ENCODE data around the gene PIP5K1B.

Gene PIP5K1B

GRCh38 chr9:68725070-68725469 lies 20.0 kb downstream of the PIP5K1B start:
- TF ChIP-seq PATZ1 (CRISPR knock-in tag; IDR thresholded peaks at IDR 0.05; ENCODE audit: borderline replicate concordance) (no peak), SNAI2 (CRISPR knock-in tag; IDR thresholded peaks at IDR 0.05) (no peak), ZNF70 (CRISPR knock-in tag; IDR thresholded peaks at IDR 0.05) (no peak), CSRNP3 (CRISPR knock-in tag; IDR thresholded peaks at IDR 0.05) (no peak), ZNF8 (CRISPR knock-in tag; IDR thresholded peaks at IDR 0.05) (no peak), ZC3H10 (CRISPR knock-in tag; IDR thresholded peaks at IDR 0.05) (no peak), ZFP30 (CRISPR knock-in tag; IDR thresholded peaks at IDR 0.05) (no peak), TOX (CRISPR knock-in tag; IDR thresholded peaks at IDR 0.05; ENCODE audit: borderline replicate concordance) (no peak), TCF4 (CRISPR knock-in tag; IDR thresholded peaks at IDR 0.05; ENCODE audit: borderline replicate concordance) (no peak), BACH2 (CRISPR knock-in tag; IDR thresholded peaks at IDR 0.05; ENCODE audit: borderline replicate concordance) (no peak)
- ATAC-seq = no peak

GRCh38 chr9:68726489-68726888 lies 21.4 kb downstream of the PIP5K1B start:
- no peak for TF ChIP-seq CSRNP3 (CRISPR knock-in tag; IDR thresholded peaks at IDR 0.05)
- TF ChIP-seq ZNF565 (CRISPR knock-in tag; conservative IDR thresholded peaks at IDR 0.05; ENCODE audit: low read depth) = no peak
- TF ChIP-seq CREB5 (CRISPR knock-in tag; IDR thresholded peaks at IDR 0.05; ENCODE audit: low read depth) = no peak
- no peak for TF ChIP-seq SNAI2 (CRISPR knock-in tag; IDR thresholded peaks at IDR 0.05)
- no peak for ATAC-seq

GRCh38 chr9:68727636-68728035 lies 22.6 kb downstream of the PIP5K1B start:
- TF ChIP-seq ZFP3 (CRISPR knock-in tag; IDR thresholded peaks at IDR 0.05) = no peak
- TF ChIP-seq POU6F1 (CRISPR knock-in tag; IDR thresholded peaks at IDR 0.05; ENCODE audit: borderline replicate concordance, low read depth) = no peak
- no peak for TF ChIP-seq CSRNP3 (CRISPR knock-in tag; IDR thresholded peaks at IDR 0.05)

GRCh38 chr9:68728731-68729130 lies 23.7 kb downstream of the PIP5K1B start:
- no peak for ATAC-seq
- TF ChIP-seq GLIS3 (CRISPR knock-in tag; IDR thresholded peaks at IDR 0.05) (no peak), TOX (CRISPR knock-in tag; IDR thresholded peaks at IDR 0.05; ENCODE audit: borderline replicate concordance) (no peak), BACH2 (CRISPR knock-in tag; IDR thresholded peaks at IDR 0.05; ENCODE audit: borderline replicate concordance) (no peak), ZNF8 (CRISPR knock-in tag; IDR thresholded peaks at IDR 0.05) (no peak), ARNTL (CRISPR knock-in tag; IDR thresholded peaks at IDR 0.05; ENCODE audit: borderline replicate concordance, low read depth) (no peak), SNAI2 (CRISPR knock-in tag; IDR thresholded peaks at IDR 0.05) (no peak), CREB5 (CRISPR knock-in tag; IDR thresholded peaks at IDR 0.05; ENCODE audit: low read depth) (no peak), PATZ1 (CRISPR knock-in tag; IDR thresholded peaks at IDR 0.05; ENCODE audit: borderline replicate concordance) (no peak), TSHZ2 (CRISPR knock-in tag; IDR thresholded peaks at IDR 0.05) (no peak), ZNF565 (CRISPR knock-in tag; conservative IDR thresholded peaks at IDR 0.05; ENCODE audit: low read depth) (no peak), ZFP30 (CRISPR knock-in tag; IDR thresholded peaks at IDR 0.05) (no peak), ZNF70 (CRISPR knock-in tag; IDR thresholded peaks at IDR 0.05) (no peak), ISL1 (CRISPR knock-in tag; IDR thresholded peaks at IDR 0.05) (no peak), ZFP3 (CRISPR knock-in tag; IDR thresholded peaks at IDR 0.05) (no peak)

More at GRCh38 chr9:68727636-68728035, 22.6 kb downstream of the PIP5K1B start:
- ATAC-seq = no peak

Measured in SK-N-SH treated with all-trans-retinoic acid at 6 μM for 48 hours (cell line).